Chondrocyte (in vitro differentiated cells): ENCODE data around the gene DOK7. TPM values are rescaled to one million over a fixed set of nuclear protein-coding genes. Genes with fewer than 3 reads are reported as not detected.
"Not testable (repeated sequence)": the region's sequence is repeated elsewhere in the genome, so short reads cannot be mapped to it uniquely, and the experiment has no call there.

ENCODE experiments used
- DNase-seq: peaks from one replicate; pipeline ENCODE4 v3.0.0; 2021; ENCODE audit warnings: mixed read lengths, low spot score
- H3K27ac Mint-ChIP-seq: one replicate; pipeline ENCODE4 v1.8.0; 2021; ENCODE audit warnings: mild to moderate bottlenecking, moderate library complexity, mixed read lengths; ENCODE audit not compliant: unreplicated experiment
- H3K27me3 Mint-ChIP-seq: 2 replicates; pipeline ENCODE4 v1.8.0; 2021; ENCODE audit warnings: low read depth, mixed read lengths
- H3K36me3 Mint-ChIP-seq: 2 replicates; pipeline ENCODE4 v1.8.0; 2021; ENCODE audit warnings: low read depth, mixed read lengths
- H3K4me1 Mint-ChIP-seq: 2 replicates; pipeline ENCODE4 v1.8.0; 2021; ENCODE audit warnings: low read depth, mild to moderate bottlenecking, mixed read lengths
- H3K4me3 Mint-ChIP-seq: one replicate; pipeline ENCODE4 v1.8.0; 2021; ENCODE audit warnings: mild to moderate bottlenecking, moderate library complexity, mixed read lengths; ENCODE audit not compliant: unreplicated experiment
- H3K9me3 Mint-ChIP-seq: 2 replicates; pipeline ENCODE4 v1.8.0; 2021; ENCODE audit warnings: low read depth, mixed read lengths
- CTCF ChIP-seq: fragments of 200-600 bp; sonication (generic); IDR thresholded peaks from 2 replicates; pipeline ENCODE4 v1.5.0; 2021; ENCODE audit warnings: antibody characterized with exemption, mild to moderate bottlenecking, moderate library complexity
- total RNA-seq: library from RNA; stranded (reverse); gene quantifications from 3 replicates; pipeline ENCODE4 v1.2.1, GENCODE V29; 2021

The DOK7 gene
- total RNA-seq, 1 donor from 2014 or later, result 0.37 TPM

- no peak for TF ChIP-seq CTCF
- H3K27ac Mint-ChIP-seq, result no peak overlapping the region
- peaks cover 4% of the 10 kb centered on the region for H3K36me3 Mint-ChIP-seq
- DNase-seq, result peak; percentile 66
- peak overlapping the region; percentile 99 for H3K4me3 Mint-ChIP-seq
- peaks cover 6% of the 10 kb centered on the region for H3K27me3 Mint-ChIP-seq
- H3K4me1 Mint-ChIP-seq, result peaks cover 21% of the 10 kb centered on the region
- H3K9me3 Mint-ChIP-seq, result peaks cover 5% of the 10 kb centered on the region
Measured at GRCh38 chr4:3531318-3531878, 68.3 kb downstream of the DOK7 start.

- H3K27ac Mint-ChIP-seq, result peak within 1 kb of the TSS; percentile 95
- TF ChIP-seq CTCF, result peak; percentile 20
- DNase-seq, result peak; percentile 95
Measured at GRCh38 chr4:3531879-3532750, 69.0 kb downstream of the DOK7 start, which contains the start of gene LRPAP1. LRPAP1 (minus strand) TSS chr4:3532422; CDS start chr4:3532412, 10 bp downstream.

GRCh38 chr4:3532751-3533422 is 69.8 kb downstream of the DOK7 start:
- H3K27ac Mint-ChIP-seq, result no peak overlapping the region
- TF ChIP-seq CTCF, result no peak

More at GRCh38 chr4:3531879-3532750, 69.0 kb downstream of the DOK7 start, which contains the start of gene LRPAP1:
- peaks cover 5% of the 10 kb centered on the region for H3K9me3 Mint-ChIP-seq
- H3K36me3 Mint-ChIP-seq, result peaks cover 4% of the 10 kb centered on the region
- H3K27me3 Mint-ChIP-seq, result peaks cover 6% of the 10 kb centered on the region
- H3K4me1 Mint-ChIP-seq, result peaks cover 21% of the 10 kb centered on the region
- peak within 1 kb of the TSS; percentile 99 for H3K4me3 Mint-ChIP-seq

GRCh38 chr4:3533423-3533820 is 70.3 kb downstream of the DOK7 start:
- DNase-seq, result no peak
- Mint-ChIP-seq H3K9me3 (peaks cover 5% of the 10 kb centered on the region), H3K4me3 (peak overlapping the region; percentile 21)

More at GRCh38 chr4:3532751-3533422, 69.8 kb downstream of the DOK7 start:
- Mint-ChIP-seq H3K27me3 (peaks cover 6% of the 10 kb centered on the region), H3K4me1 (peaks cover 21% of the 10 kb centered on the region), H3K36me3 (peaks cover 4% of the 10 kb centered on the region), H3K9me3 (peaks cover 5% of the 10 kb centered on the region), H3K4me3 (peak overlapping the region; percentile 99)
- peak; percentile 82 for DNase-seq

GRCh38 chr4:3535812-3536211 is 72.7 kb downstream of the DOK7 start:
- not testable (repeated sequence) for H3K4me3 Mint-ChIP-seq, H3K27ac Mint-ChIP-seq, H3K27me3 Mint-ChIP-seq, H3K9me3 Mint-ChIP-seq, H3K36me3 Mint-ChIP-seq
- DNase-seq, result peak; percentile 64
- H3K4me1 Mint-ChIP-seq, result peaks cover 12% of the 10 kb centered on the region

More at GRCh38 chr4:3533423-3533820, 70.3 kb downstream of the DOK7 start:
- Mint-ChIP-seq H3K4me1 (peaks cover 21% of the 10 kb centered on the region), H3K36me3 (peaks cover 4% of the 10 kb centered on the region), H3K27me3 (peaks cover 6% of the 10 kb centered on the region), H3K27ac (no peak overlapping the region)
- TF ChIP-seq CTCF, result no peak

- H3K4me3 Mint-ChIP-seq, H3K36me3 Mint-ChIP-seq, H3K27me3 Mint-ChIP-seq, H3K9me3 Mint-ChIP-seq, H3K27ac Mint-ChIP-seq, H3K4me1 Mint-ChIP-seq: not testable (repeated sequence)
- peak; percentile 51 for DNase-seq
Measured at GRCh38 chr4:3538906-3539305, 75.8 kb downstream of the DOK7 start.

GRCh38 chr4:3543415-3543814 is 80.3 kb downstream of the DOK7 start:
- H3K36me3 Mint-ChIP-seq, result not testable (repeated sequence)

More at GRCh38 chr4:3543415-3543814, 80.3 kb downstream of the DOK7 start:
- not testable (repeated sequence) for DNase-seq, H3K27ac Mint-ChIP-seq, H3K4me3 Mint-ChIP-seq, H3K9me3 Mint-ChIP-seq, H3K4me1 Mint-ChIP-seq
- H3K27me3 Mint-ChIP-seq, result peaks cover 11% of the 10 kb centered on the region
